ENCODE results near the gene CAMKV. TPM values are rescaled to one million over a fixed set of nuclear protein-coding genes. Genes with fewer than 3 reads are reported as not detected.

CAMKV gene
- total RNA-seq, 1 experiment from 2014 or later = not detected

Other genes with a start within 250 kb of the CAMKV start
- gene APEH, start 195.6 kb downstream of the CAMKV start, total RNA-seq (2014; rRNA removed; shearing (Covaris generic)) = 97.9 and 135 TPM in 2 replicates
- 0.50 and 1.2 TPM in 2 replicates for gene MST1, start 180.4 kb downstream of the CAMKV start, total RNA-seq (2014; rRNA removed; shearing (Covaris generic))
- 6.0 and 17.1 TPM in 2 replicates for gene RNF123, start 180.3 kb downstream of the CAMKV start, total RNA-seq (2014; rRNA removed; shearing (Covaris generic))
- gene AMIGO3, start 150.2 kb downstream of the CAMKV start, total RNA-seq (2014; rRNA removed; shearing (Covaris generic)) = 4.0 and 4.3 TPM in 2 replicates
- 26.5 and 32.2 TPM in 2 replicates for gene GMPPB, start 146.0 kb downstream of the CAMKV start, total RNA-seq (2014; rRNA removed; shearing (Covaris generic))
- gene IP6K1, start 83.4 kb downstream of the CAMKV start, total RNA-seq (2014; rRNA removed; shearing (Covaris generic)) = 17.5 and 22.5 TPM in 2 replicates
- gene CDHR4, start 70.0 kb downstream of the CAMKV start, total RNA-seq (2014; rRNA removed; shearing (Covaris generic)) = not detected in 2 replicates
- gene INKA1, start 66.6 kb downstream of the CAMKV start, total RNA-seq (2014; rRNA removed; shearing (Covaris generic)) = 0.56 and 1.3 TPM in 2 replicates
- gene UBA7, start 56.0 kb downstream of the CAMKV start, total RNA-seq (2014; rRNA removed; shearing (Covaris generic)) = 11.7 and 24.8 TPM in 2 replicates
- 3.0 and 9.3 TPM in 2 replicates for gene TRAIP, start 13.3 kb downstream of the CAMKV start, total RNA-seq (2014; rRNA removed; shearing (Covaris generic))
- not detected in 2 replicates for gene MST1R, start 34.0 kb upstream of the CAMKV start, total RNA-seq (2014; rRNA removed; shearing (Covaris generic))
- 7.6 and 7.8 TPM in 2 replicates for gene MON1A, start 59.9 kb upstream of the CAMKV start, total RNA-seq (2014; rRNA removed; shearing (Covaris generic))
- 38.8 and 45.9 TPM in 2 replicates for gene RBM6, start 70.2 kb upstream of the CAMKV start, total RNA-seq (2014; rRNA removed; shearing (Covaris generic))
- gene RBM5, start 219.0 kb upstream of the CAMKV start, total RNA-seq (2014; rRNA removed; shearing (Covaris generic)) = 65.3 and 84.6 TPM in 2 replicates